ENCODE results near the gene RPS6KA2.
"Not testable (repeated sequence)": the region's sequence is repeated elsewhere in the genome, so short reads cannot be mapped to it uniquely, and the experiment has no call there.

The RPS6KA2 gene

DNA sequence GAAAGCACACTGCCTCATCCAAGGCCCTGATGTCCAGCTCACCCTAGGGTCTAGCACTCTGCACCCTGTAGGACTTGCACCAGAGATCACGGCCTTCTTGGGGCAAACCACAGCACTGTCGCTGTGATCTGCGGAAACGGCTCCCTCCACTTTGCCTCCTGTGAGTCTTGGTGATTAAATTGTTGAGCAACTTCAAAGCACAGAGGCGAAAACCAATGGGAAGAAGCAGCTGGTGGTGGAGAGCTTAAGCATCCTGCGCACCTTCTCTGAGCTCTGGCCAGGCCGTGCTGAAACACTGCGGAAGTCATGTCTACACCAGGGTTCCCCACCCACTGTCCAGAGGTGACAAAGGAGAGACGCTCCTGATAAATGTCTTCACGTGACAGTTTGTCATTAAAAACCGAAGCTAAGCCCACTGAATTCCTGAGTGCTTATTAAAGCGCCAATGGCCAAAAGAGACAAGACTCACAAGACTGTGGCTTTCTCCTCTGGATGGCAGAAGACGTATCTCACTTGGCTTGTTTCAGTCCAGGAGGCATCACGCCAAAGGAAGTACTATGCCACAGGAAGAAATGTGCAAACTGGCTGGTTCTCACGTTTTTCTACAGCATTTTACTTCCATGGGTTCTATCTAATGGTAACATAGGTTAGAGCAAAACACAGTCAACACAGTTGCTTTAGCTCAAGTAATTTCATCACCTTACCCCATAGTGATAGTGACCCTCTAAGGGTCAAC is 43.7 kb downstream of the RPS6KA2 start:
- in situ Hi-C loops (cut with MboI; ENCODE audit: low pct_unique_long_range_greater_than_20kb, low sequenced_read_pairs): no loop called here
- no peak for DNase-seq

GRCh38 chr6:166582258-166582657 is 44.8 kb downstream of the RPS6KA2 start:
- in situ Hi-C loops (cut with MboI; ENCODE audit: low pct_unique_long_range_greater_than_20kb, low sequenced_read_pairs): no loop called here
- DNase-seq: no peak

GRCh38 chr6:166581801-166582200 is 45.2 kb downstream of the RPS6KA2 start:
- in situ Hi-C loops (cut with MboI; ENCODE audit: low pct_unique_long_range_greater_than_20kb, low sequenced_read_pairs); DNase-seq: not testable (repeated sequence)

DNA sequence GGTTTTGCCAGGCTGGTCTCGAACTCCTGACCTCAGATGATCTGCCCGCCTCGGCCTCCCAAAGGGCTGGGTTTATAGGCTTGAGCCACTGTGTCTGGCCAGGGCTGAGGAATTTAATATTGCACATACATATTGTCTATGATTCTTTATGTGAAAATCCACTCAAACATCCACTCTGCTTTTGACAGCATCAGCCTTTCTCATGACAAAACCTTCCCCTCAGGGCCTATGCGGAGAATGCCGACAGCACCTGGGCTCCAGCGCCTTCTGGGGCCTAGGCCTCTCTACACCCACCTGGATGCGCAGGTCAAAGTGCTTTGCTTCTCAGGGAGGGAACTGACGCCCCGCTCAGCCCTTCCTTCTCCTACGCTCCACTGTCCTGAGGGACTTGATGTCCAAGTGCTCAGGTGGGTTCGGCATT is 46.0 kb downstream of the RPS6KA2 start:
- in situ Hi-C loops (cut with MboI; ENCODE audit: low pct_unique_long_range_greater_than_20kb, low sequenced_read_pairs): no loop called here
- no peak for DNase-seq

GRCh38 chr6:166580076-166581050 is 46.7 kb downstream of the RPS6KA2 start:
- DNase-seq: no peak
- in situ Hi-C loops (cut with MboI; ENCODE audit: low pct_unique_long_range_greater_than_20kb, low sequenced_read_pairs): no loop called here

DNA sequence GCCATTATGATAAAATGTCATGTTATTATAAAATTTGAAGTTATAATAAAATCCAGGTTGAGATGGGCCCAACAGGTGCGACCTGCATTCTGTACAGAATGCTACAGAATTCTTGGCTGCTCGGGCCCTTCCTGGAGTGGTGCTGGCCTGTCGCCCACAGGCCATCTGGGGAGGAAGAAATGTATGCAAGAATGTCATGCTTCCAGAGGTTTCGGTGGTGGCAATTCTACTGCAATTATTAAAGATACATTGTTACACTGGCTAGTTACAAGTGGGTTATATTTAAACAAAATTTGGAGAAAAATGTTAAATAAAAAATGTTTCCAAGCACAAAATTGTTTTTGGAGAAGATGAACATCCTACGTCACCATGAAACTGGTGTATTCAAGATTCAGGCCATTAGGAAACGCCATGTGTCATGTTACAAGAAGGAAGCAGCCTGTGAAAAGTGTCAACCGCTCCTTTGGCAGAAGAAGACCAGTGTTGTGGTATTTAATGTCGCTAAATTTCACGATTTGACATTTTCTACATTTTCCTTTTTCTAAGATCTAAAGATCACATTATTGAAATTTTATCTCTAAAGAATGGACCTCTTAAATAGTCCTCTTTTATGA is 47.7 kb downstream of the RPS6KA2 start:
- DNase-seq: no peak
- in situ Hi-C loops (cut with MboI; ENCODE audit: low pct_unique_long_range_greater_than_20kb, low sequenced_read_pairs): no loop called here

GRCh38 chr6:166578536-166579236 is 48.4 kb downstream of the RPS6KA2 start:
- no peak for DNase-seq
- in situ Hi-C loops (cut with MboI; ENCODE audit: low pct_unique_long_range_greater_than_20kb, low sequenced_read_pairs): no loop called here

DNA sequence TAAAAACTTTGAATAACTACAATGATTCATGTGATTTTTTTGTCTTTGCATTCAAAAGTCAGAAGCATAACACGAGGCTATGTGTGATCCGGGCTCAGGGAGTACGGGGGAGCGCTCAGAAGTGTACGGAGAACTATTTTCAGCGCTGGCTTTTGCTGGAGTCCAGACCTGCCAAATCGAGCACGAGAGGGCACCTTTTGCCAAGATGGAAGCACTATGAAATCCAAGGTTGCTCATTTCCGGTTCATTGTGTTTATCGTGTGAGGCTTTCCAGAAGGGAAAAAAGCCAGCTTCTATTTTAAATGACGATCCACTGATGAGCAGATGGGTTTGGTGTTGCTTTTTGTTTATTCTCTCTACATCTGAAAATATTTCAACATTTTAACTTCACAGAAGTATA is 51.8 kb downstream of the RPS6KA2 start:
- no peak for DNase-seq
- in situ Hi-C loops (cut with MboI; ENCODE audit: low pct_unique_long_range_greater_than_20kb, low sequenced_read_pairs): no loop called here

DNA sequence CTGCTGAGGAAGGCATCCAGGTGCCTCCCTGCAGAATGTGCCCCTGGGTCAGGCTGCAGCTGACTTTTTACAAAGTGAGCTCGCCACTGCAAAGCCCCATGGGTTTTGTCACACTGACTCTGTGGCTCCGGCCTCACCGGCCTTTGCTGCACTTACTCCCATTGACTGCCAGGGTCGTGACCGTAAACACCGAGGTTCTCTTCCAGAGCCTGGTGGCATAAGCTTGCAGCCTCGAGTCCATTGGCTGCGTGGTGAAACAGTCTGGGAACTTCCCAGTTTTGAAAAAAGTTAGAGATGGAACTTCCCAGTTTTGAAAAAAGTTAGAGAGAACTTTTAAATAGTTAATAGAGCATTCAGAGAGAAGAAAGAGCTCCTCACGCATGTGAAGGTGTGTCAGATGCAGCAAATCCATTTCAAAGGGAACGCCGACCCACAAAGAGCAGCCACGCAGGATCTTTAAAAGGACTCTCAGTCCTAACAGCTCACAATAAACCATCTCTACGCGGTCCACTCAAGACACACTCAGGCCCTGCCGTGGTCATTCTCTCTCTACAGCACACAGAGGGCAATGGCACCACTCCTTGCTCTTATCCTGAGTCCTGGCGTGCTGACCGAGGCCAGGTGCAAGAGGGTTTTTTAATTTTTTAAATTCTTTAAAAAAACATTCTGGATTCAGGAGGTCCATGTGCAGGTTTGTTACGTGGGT is 53.4 kb downstream of the RPS6KA2 start:
- no peak for DNase-seq
- in situ Hi-C loops (cut with MboI; ENCODE audit: low pct_unique_long_range_greater_than_20kb, low sequenced_read_pairs): no loop called here

DNA sequence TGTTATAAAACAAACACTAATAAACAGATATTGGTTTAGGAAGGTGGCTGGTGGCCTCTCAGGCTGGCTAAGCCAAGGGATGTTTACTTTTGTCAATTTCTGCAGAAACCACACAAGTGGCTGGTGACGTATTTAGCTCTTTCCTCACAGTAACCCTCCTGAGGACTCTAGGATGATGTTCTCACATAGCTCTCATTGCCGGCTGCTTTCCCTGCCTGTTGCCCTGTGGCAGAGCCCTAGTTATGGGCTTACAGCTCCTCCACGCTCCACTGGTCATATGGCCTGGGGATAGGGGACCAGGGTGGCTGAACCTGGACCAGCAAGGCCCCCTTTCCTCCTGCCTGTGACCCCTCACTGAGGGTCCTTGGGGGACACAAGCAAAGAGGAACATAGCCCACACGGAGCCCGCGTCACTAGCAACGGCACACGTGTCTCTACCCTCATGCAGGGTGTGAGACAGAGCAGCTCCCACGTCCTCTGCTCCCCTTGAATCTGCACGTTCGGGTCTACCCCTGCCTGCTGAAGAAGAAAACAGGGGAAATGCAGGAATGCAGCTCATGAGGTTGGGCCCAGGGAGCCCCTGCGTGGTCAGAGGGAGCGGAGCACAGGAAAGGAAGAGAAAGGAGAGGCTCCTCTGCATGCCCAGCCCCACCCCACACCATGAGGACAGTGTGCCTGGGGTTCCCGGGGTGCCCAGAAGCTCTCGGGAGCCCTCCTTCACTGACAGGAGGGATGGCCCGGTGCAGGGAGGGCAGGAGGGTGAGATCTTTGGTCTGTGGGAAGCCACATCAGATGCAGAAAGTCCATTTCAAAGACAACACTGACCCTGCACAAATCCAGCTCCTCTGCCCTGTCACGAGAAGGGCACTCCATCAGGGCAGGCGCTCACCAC is 54.4 kb downstream of the RPS6KA2 start:
- DNase-seq: no peak
- in situ Hi-C loops (cut with MboI; ENCODE audit: low pct_unique_long_range_greater_than_20kb, low sequenced_read_pairs): no loop called here

DNA sequence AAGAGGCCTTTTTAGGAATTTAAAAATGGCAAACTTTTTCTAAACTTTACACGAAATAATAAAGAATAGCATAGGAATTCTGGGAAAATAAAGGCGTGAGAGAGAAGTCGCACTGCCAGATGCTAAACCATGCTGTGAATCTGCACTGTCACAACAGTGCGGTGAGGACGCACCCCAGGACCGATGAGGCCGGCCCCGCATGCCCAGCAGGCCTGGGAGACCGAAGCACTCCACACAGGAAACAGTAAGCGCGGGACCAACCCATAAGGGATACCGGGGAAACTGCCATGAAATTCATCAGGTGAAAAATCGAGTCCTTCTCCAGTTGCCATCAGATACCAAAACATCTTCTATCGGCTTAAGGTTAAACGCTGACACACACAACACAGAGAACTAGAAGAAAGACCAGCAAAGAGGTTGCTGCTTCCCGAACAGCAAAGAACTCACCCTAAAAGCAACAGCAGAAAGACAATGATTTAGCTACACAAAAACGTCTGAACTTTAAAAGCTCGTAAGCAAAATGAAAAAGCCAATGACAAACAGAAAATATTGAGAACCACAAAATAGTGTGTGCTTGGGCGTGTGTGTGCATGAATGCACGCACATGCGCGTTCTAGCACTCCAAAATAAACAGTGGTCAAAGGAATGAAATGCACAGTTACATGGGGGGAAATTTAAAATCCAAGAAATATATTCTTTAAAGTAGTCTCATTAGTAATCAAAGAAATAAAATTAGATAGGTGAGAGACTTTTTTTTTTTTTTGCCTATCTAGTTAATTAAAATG is 55.9 kb downstream of the RPS6KA2 start:
- in situ Hi-C loops (cut with MboI; ENCODE audit: low pct_unique_long_range_greater_than_20kb, low sequenced_read_pairs): no loop called here
- no peak for DNase-seq

- in situ Hi-C loops (cut with MboI; ENCODE audit: low pct_unique_long_range_greater_than_20kb, low sequenced_read_pairs): no loop called here
- no peak for DNase-seq
Observed at GRCh38 chr6:166569206-166569605, 57.8 kb downstream of the RPS6KA2 start.

- no peak for DNase-seq
- in situ Hi-C loops (cut with MboI; ENCODE audit: low pct_unique_long_range_greater_than_20kb, low sequenced_read_pairs): no loop called here
Observed at GRCh38 chr6:166567813-166568212, 59.2 kb downstream of the RPS6KA2 start.

GRCh38 chr6:166567107-166567506 is 59.9 kb downstream of the RPS6KA2 start:
- DNase-seq: no peak
- in situ Hi-C loops (cut with MboI; ENCODE audit: low pct_unique_long_range_greater_than_20kb, low sequenced_read_pairs): no loop called here

GRCh38 chr6:166566026-166567011 is 60.7 kb downstream of the RPS6KA2 start:
- in situ Hi-C loops (cut with MboI; ENCODE audit: low pct_unique_long_range_greater_than_20kb, low sequenced_read_pairs): no loop called here
- no peak for DNase-seq

Measured in KBM-7 (cell line).